ENCODE results near the gene RPTOR.

The RPTOR gene

GRCh38 chr17:80924111-80924806, 379.6 kb downstream of the RPTOR start:
- DNase-seq: no peak

GRCh38 chr17:80924807-80925610, 380.4 kb downstream of the RPTOR start:
- DNase-seq: no peak

- no peak for DNase-seq
These were observed 381.2 kb downstream of the RPTOR start for GRCh38 chr17:80925688-80926335.

GRCh38 chr17:80926591-80927250, 382.1 kb downstream of the RPTOR start:
- no peak for DNase-seq

- DNase-seq: no peak
These were observed 383.2 kb downstream of the RPTOR start for GRCh38 chr17:80927791-80928216.

- no peak for DNase-seq
These were observed 384.8 kb downstream of the RPTOR start for GRCh38 chr17:80929449-80929848.

GRCh38 chr17:80930335-80931279, 386.0 kb downstream of the RPTOR start:
- DNase-seq: no peak

- no peak for DNase-seq
These were observed 387.0 kb downstream of the RPTOR start for GRCh38 chr17:80931421-80932265.

- DNase-seq: no peak
These were observed 390.9 kb downstream of the RPTOR start for GRCh38 chr17:80935526-80935925.

GRCh38 chr17:80936218-80936617, 391.6 kb downstream of the RPTOR start:
- DNase-seq: no peak

- no peak for DNase-seq
These were observed 392.1 kb downstream of the RPTOR start for GRCh38 chr17:80936723-80937122.

- no peak for DNase-seq
These were observed 393.1 kb downstream of the RPTOR start for GRCh38 chr17:80937462-80938381.

GRCh38 chr17:80938556-80938955, 393.9 kb downstream of the RPTOR start:
- no peak for DNase-seq

GRCh38 chr17:80939151-80940145, 394.8 kb downstream of the RPTOR start:
- no peak for DNase-seq

- no peak for DNase-seq
These were observed 395.8 kb downstream of the RPTOR start for GRCh38 chr17:80940171-80941123.

- DNase-seq: no peak
These were observed 396.5 kb downstream of the RPTOR start for GRCh38 chr17:80941171-80941570.

- DNase-seq: no peak
These were observed 397.2 kb downstream of the RPTOR start for GRCh38 chr17:80941743-80942422.

Data from stimulated activated CD4-positive, alpha-beta T cell treated with anti-CD3 and anti-CD28 coated beads, Interleukin-4, amount 100 ng/mL, for 1 hour (primary cell).